ENCODE data around the gene JAKMIP2.

The JAKMIP2 gene

DNA sequence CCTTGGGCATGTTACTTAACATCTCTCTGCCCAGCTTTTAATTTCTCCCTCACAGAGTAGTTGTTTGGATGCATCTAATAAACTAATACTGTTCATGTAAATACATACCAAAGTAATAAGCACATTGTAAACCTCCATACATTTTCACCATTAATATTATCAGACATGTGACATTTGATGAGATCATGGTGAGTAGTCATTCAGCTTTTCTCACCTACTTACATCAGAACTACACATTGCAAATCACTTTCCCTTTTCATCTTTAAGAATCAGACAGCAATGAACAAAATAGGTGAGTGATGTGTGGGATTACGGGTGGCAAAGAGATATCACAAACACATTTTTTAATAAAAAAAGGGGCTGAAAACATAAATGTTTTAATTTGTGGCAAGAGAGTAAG lies 89.3 kb downstream of the JAKMIP2 start:
- no peak for DNase-seq

DNA sequence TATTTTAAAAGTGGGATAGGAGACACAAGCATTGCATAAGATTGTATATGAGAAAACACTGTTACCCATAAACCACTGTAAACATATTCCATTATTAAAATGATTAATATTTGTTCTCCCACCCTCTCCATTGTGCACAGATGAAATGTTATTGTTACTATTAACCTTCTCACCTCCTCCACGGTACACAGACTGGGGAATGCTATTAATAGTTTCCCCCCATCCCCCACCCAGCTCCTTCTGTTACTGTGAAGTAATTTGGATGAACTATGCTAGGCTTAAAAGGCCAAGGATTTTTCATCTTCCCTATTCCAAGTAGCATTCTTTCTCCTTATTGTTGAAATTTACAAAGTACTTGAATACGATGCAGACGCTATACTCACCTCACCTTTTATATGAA lies 91.4 kb downstream of the JAKMIP2 start:
- DNase-seq: no peak

DNA sequence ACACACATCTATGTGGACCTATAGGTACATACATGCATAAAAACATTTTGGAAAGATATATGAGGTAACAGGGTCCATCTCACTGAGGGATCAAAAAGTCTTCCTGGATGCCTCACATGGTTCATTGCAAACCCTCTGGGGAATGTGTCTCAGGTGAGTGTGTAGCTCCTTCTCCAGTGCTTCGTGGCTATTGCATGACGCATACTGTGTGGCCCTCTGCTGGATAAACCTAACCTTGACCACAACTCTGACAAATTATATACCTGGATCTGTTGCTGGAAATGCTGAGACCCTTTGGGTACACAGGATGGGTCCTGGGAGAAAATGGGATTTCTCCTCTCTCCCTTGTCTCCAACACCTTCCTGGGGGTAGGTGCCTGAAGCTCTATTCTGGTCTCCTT lies 91.9 kb downstream of the JAKMIP2 start:
- DNase-seq: no peak

DNA sequence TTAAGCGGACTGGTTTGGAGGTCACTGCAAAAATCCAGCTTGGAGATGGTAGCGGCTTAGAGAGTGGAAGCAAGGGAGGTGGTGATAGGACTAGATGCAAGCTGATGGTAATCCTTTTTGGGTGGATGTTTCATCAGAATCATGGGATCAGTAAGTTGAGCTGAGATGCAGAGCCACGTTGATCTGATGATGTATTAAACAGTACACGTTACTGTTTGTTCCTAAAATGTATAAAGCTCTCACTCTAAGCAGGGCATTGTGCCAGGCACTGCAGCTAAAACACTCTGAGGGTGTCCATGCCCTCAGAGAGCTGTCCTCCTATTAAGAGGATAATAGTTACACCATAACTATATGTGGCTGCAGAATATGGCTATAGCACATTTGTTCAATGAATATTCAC lies 93.1 kb downstream of the JAKMIP2 start:
- no peak for DNase-seq

DNA sequence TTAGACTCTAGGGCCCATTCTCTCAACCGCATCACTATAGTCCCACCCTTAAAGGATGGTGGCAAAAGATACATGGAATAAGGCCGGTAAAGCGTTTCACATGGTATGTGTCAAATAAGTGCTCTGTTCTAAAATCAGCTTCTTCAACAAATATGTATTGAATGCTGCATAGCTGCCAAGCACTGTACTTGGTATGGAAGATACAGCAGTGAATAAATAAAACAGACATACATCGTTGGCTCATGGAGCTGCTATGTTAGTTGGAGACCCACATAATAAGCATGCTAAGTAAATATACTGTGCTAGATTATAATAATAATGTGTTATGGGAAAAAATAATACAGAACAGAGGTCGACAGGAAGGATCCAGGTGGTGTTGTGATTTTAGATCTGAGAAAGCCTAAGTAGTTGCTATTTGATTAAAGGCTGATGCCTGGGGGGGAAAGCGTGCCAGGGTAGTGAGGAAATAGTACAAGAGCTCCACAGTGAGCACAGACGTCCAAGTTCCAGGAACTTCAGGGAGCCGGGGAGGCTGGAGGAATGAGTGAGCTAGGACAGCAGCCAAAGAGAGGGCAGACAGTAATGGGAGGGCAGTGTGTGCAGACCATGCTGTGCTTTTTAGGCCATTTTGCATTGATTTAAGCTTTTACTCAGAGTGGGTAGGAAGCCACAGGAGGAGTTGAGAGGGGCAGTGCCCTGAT lies 93.7 kb downstream of the JAKMIP2 start:
- DNase-seq: no peak

DNA sequence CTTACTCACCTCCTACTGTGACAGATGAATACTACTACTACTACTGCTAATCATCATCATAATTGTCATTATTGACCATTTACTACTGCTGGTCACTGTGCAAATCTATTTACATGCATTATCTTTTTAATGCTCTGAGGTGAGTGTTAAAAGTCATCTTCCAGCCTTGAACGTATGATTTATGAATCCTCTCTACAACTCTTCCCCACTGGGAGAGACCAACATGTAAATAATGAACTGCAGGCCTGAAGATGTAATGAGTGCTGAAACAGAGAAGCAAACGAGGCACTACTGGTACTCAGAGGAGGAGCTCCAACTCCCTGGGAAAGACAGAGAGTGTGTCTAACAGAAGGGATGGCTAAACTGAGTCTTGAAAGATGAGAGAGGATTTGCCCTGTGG lies 95.4 kb downstream of the JAKMIP2 start:
- no peak for DNase-seq

DNA sequence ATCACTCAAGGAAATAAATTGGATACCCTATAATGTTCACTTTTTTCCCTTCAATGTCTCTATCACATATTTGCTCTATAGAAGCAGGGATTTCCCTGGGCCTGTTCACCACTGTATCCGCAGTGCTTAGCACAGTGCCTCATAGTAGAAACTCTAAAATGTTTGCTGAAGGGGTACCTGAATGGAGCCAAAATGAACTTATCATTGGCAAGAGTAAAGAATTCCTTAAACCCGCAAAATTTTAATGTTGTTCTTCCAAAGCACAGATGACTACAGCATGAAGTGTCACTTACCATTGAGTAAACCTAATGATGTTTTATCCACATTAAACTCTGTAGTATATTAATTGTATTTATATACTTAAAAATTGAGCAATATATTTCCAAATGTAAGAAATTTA lies 96.1 kb downstream of the JAKMIP2 start:
- no peak for DNase-seq

DNA sequence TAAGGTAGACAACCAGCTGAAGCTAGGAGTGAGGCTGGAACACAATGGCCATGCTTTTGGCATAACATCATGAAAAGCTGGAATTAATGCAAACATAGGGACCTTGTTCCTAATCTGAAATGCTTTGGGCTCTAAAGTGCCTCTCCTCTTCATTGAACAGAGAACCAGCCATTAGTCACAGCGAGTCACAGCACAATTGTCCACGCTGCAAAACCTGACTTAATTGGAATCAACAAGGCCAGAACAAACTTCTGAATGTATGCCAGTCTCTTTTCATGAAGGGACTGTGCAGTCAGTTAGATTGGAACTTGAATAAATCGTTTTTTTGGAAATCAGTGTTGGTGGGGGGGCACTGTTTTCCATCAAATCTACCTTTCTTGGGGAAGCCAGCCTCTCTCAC lies 96.5 kb downstream of the JAKMIP2 start:
- DNase-seq: no peak

DNA sequence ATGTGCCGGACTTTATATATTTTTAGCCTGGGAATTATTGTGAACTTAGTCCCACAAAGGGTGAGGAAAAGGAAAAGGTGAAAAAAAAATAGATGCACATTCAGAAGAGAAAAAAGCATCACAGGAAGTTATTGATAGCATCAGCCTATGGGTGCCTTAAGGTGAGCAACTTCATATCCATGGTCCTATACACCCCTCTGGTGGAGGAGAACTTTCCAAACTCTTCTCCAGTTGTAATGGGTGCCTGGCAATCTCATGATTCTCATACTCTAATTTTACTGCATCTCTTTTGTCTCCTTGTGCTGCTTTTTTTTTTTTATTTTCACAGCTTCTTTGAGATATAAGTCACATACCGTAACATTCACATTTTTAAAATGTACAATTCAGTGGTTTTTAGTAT lies 107.4 kb downstream of the JAKMIP2 start:
- no peak for DNase-seq

DNA sequence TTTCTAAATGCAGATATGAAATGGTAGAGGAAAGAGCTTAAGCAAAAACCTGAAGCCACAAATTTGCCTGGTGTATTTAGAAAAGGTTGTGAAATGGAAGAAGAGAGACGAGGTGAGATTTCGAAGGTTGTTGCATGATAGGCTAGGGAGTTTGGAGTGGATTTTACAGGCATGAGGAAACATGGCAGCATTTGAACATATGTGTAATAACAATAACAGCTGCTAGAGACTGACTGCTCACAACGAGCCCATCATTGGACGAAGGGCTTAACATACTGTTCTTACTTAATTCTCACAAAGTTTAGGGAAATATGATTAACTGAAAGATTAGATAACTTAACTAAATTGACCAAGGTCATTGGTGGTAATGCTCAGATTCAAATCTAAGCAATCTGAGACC lies 108.1 kb downstream of the JAKMIP2 start:
- DNase-seq: no peak

DNA sequence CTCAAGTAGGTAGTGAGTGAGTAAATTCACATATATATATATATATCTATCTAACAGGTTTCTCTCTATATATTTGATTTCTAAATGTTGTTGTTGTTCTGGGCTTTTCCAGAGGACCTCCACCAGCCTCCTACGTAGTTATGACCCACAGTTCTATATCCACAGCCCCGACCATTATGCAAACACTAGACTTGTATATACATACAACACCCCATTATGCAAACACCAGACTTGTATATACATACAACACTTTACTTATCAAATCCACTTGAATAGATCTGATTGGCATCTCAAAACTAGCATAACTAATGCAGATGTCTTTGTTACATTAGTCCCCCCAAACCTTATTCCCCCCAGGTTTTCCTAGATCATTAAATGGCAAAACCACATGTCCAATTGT lies 108.7 kb downstream of the JAKMIP2 start:
- DNase-seq: no peak

DNA sequence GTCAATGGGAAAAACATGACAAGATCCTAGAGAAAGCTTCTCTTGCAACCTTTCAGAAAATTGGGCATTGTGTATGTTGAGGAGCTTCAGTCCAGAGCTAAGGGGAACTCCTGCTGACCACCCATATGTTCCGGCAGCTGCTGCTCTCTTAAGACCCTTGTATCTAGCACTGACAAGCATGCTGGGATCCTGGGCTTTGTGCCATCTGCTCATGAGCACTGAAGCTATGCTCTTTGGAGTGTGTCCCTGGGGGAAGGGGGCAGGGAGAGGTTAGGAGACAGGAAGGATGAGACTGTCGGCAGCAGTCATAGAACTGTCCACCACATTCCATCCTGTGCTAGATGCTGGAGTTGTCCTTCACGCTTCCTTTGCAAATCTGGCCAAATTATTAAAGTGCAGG lies 109.3 kb downstream of the JAKMIP2 start:
- no peak for DNase-seq

DNA sequence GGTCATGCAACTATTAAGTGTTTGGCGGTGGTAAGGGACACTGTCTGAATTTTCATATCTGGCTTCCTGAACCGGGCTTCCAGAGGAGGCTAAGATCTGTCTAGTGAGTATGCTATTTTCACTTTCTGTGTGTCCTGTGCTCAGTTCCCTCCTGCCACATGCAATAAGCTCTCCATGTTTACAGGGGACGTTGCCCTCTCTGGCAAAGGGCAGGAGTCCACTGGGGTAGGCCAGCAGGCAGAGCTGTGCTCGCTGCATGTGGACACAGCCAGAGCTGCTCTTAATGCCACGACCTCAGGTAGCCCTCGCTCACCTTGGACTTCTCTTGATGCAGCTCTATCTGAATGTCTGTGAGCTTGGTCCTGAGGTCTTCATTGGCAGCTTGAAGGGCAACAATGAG lies 111.2 kb downstream of the JAKMIP2 start:
- no peak for DNase-seq

DNA sequence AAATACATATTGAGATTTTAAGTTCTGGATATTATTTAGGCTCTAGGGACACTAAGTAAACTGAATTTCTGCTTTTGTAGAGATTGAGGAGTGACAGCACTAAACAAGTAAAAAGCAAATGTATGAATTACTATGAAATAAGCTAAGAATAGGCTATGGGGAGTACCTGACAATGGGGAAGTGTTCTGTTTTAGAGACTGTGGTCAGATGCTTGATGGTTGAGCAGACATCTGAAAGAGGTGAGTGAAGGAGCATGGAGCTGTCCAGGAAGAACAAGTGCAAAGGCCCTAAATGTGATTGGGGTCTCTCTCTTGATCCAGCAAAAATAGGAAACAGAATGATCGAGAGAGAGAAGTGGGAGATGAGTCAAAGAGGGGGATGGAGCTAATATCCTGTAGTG lies 111.7 kb downstream of the JAKMIP2 start:
- no peak for DNase-seq

DNA sequence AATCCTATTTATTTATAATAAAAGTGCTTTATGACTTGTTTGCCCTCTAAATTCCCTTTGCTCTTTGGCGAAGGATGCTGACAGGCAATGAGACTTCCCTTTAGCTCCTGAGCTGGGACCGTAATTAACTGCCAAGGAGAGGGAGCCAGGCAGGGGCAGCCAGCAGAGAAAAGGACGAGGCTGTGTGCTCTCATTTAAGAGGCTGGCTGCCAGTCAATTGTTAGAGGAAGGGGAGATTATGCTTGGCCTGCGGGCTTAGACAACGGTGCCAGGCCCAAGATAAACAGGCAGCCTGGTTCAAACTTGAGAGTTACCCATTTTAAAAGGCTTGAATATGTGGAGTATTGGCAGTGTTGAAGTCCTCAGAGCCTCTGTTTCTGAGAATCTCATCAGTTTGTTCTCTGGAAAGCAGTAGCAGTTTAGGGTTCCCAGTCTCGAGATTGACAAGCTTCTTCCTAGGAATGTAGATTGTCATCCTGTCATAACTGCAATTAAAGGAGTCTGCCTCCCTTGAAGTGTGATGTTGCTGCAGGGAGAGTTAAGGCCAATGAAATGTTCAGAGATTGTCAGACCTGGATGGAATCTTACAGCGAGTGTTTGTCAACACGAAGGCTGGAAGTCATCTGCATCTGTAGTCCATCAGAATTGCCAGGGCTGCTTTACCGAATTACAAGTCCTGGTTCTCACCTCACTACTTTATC lies 113.2 kb downstream of the JAKMIP2 start:
- no peak for DNase-seq

DNA sequence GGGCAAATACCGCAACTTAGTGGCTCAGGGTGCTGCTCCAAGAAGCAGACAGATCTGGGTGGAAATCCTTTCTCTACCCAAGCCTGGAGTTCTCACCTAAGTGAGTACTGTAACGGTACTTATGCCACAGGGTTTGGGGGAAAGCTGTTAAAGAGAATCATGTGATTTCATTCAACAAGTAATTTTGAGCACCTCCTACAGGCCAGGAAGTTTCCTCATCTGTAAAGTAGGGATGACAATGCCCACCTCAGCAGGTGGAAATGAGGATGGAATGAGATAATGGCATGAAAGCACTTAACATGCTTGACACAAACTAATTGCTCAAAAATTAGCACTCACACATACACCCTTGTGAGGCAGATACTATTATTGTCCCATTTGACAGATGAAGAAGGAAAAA lies 114.1 kb downstream of the JAKMIP2 start:
- DNase-seq: no peak

DNA sequence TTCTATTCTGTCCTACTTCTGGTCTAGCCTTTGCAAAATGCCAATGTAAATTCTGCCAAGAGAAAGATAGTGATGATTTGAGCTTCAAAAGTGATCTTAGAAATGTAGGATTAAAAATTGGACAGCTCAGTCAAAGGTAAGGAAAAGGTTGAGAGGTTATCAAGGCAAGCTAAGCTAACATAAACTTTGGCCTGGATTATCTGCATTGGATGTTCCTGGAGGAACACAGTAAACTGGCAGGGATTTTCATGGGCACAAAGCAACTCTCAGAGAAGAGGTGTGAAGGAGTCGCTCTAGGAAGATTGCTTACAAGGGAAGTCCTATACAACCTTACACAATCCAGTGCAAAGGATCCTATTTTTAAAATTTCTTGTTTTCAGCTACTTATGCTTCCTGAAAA lies 115.2 kb downstream of the JAKMIP2 start:
- no peak for DNase-seq

DNA sequence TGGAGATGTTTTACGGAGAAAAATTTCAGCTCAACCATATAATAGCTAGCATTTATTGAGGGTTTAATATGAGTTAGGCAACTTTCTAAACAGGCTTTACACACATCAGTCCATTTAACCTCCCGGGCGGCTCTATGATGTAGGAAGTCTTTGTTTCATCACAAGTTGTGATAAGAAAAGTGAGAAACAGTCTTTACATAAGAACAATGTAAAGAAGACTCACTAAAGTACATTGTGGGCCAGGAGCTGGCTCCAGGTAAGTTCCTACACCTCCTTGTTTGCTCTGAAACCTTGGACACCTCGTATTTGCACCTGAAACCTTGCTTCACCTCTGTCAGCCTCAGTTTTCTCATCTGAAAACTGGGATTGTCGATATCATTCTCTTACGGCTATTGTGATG lies 116.1 kb downstream of the JAKMIP2 start:
- no peak for DNase-seq

DNA sequence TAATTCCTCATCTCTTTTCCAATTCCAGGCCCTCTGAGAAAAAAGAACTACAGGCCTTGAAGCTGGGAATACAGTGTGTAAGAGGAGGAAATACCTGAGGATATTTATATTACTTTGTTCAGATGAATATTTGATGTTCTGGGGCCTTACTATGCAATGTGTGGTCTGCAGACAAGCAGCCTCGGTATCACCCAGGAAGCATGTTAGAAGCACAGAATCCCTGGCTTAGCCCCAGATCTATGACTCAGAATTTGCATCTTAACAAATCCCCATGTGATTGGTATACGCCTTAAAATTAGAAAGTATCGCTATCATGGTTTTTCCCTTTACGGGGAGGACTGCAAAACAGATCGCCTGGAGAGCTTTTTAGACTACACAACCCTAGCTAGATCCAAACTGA lies 121.0 kb downstream of the JAKMIP2 start:
- DNase-seq: no peak

DNA sequence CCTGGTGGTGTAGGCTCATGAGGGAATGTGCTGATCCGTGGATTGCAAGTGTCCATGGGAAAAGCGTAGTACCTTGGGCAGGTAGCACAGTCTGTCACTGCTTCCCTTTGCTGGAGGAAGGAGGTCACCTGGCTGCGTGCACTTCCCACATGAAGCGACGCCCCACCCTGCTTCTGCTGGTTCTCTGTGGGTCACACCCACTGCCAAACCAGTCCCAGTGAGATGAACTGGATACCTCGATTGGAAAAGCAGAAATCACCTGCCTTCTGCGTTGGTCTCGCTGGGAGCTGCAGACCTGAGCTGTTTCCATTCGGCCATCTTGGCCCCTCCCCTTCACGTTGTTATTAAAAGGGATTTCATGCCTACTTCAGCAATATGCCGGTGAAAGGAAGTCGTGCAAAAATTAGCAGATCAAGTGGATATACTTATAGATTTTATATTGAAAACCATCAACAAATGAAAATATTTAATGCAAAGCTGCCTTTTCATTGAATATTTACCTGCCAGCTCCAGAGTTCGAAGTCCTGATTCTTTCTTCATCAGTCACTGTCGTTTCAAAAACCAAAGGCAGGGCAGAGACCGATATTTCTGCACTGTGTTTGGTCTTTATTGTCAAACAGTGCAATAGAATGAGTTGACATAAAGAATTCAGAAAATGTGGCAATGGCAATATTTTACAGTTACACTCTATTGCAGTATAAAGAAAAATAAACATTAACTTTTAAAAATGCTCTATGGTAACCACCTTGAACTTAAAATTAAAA lies 123.2 kb downstream of the JAKMIP2 start:
- no peak for DNase-seq

DNA sequence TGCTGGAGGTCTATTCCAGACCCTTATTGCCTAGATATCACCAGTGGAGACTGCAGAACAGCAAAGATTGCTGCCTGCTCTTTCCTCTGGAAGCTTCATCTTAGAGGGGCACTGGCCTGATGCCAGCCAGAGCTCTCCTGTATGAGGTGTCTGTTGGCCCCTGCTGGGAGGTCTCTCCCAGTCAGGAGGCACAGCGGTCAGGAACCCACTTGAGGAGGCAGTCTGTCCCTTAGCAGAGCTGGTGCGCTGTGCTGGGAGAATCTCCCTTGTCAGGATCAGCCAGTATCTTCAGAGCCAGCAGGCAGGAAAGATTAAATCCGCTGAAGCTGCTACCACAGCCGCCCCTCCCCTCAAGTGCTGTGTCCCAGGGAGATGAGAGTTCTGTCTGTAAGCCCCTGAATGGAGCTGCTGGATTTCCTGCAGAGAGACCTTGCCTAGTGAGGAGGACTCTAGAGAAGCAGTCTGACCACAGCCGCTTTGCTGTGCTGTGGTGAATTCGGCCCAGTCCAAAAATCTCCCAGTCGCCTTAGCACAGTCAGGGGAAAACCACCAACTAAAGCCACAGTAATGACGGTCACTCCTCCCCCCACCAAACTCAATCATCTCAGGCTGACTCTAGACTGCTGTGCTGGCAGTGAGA lies 124.1 kb downstream of the JAKMIP2 start:
- DNase-seq: no peak

DNA sequence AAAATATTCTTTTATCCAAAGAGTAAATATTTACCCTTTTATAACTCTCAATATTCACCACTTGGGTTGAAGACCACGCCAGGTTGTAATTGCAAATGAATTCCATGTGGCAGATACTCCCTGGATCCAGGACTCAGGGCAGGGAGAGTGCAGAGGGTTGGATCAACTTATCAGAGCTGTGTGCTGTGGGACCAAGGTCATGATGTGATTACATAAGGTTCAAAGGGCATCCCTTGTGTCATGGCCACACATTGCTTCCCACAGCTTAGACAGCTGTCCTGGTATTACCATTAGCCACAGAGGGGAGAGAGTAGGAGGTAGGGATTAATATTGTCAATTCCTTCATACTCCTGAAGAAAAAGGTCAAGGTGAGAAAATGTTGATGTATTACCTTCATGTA lies 133.9 kb downstream of the JAKMIP2 start:
- no peak for DNase-seq

DNA sequence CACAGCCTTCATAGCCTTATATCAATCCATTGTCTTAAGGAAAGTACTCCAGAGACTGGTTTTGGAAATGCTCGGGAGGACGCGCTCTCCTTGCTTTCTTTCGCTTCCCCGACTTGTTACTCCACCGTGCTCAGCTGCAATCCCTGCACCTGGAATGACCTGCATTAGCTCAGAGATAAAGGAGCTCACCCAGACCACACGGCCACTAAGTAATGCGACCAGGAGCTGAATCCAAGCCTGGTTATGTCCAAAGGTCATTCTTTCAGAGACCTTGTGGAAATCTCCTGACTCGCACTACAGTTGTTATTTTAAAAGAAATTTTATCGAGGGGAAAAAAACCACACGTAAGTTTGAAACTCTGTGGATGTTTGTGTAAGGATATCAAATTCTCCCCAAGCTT lies 137.3 kb downstream of the JAKMIP2 start:
- DNase-seq: no peak

DNA sequence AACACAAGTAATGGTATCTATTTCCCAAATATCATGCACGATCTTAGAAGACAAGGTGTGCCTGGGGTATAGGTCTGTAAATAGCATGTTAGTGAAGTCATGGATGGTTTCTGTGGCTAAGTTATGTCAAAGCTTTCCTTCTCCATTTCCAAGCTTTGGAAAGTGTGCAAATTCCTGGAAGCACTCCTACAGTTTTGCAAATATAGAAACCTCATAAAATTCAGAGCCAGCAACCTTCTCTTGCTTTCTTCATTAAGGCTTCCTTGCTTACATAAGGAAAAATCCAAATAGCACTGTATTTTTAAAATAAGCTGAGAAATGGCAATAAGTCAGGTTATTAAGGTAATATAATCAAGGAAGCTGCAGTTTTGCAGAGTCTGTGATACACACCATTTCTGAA lies 138.1 kb downstream of the JAKMIP2 start:
- no peak for DNase-seq
